Activated CD8-positive, alpha-beta memory T cell treated with anti-CD3 and anti-CD28 coated beads, Interleukin-2, amount 50 U/mL, for 1 hour (primary cell): ENCODE measurements around the gene LYRM9.
"Not testable (repeated sequence)": the region's sequence is repeated elsewhere in the genome, so short reads cannot be mapped to it uniquely, and the experiment has no call there.

Source experiments
- DNase-seq: peaks from one replicate; pipeline ENCODE4 v3.0.0-alpha.2; 2020; ENCODE audit errors: extremely low read depth

LYRM9 gene

GRCh38 chr17:27892866-27893769 is at the start of gene LYRM9:
TSS of gene LYRM9 (minus strand) at chr17:27893365. CDS start at chr17:27882694, 10,671 bp downstream.
- peak; percentile 51 for DNase-seq

- no peak for DNase-seq
Measured at GRCh38 chr17:27940503-27941428, 47.6 kb upstream of the LYRM9 start.

GRCh38 chr17:27939474-27940465 is 46.6 kb upstream of the LYRM9 start:
- no peak for DNase-seq

DNA sequence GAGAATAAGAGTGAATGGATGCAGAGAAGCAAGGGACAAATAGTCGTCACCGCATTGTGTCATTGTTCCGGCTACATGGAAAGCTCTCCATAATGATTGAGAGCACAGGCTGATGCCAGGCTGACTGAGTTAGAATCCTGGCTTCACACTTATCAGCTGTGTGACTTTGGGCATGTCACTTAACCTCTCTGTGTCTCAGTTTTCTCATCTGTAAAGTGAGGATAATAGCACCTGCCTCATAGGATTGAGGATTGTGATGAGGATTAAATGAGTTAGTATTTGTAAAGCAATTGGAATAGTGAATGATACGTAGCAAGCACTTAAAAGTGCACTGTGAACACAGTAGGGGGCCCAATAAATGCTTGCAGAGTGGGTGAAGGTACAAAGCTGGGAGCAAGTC is 45.7 kb upstream of the LYRM9 start:
- DNase-seq = no peak

- DNase-seq = no peak
Measured at GRCh38 chr17:27938241-27938640, 45.1 kb upstream of the LYRM9 start.

- DNase-seq = no peak
Measured at GRCh38 chr17:27937025-27937546, 43.9 kb upstream of the LYRM9 start.

GRCh38 chr17:27930000-27930399 is 36.8 kb upstream of the LYRM9 start:
- DNase-seq = no peak

GRCh38 chr17:27928587-27928986 is 35.4 kb upstream of the LYRM9 start:
- DNase-seq = no peak

- no peak for DNase-seq
Measured at GRCh38 chr17:27927781-27928180, 34.6 kb upstream of the LYRM9 start.

DNA sequence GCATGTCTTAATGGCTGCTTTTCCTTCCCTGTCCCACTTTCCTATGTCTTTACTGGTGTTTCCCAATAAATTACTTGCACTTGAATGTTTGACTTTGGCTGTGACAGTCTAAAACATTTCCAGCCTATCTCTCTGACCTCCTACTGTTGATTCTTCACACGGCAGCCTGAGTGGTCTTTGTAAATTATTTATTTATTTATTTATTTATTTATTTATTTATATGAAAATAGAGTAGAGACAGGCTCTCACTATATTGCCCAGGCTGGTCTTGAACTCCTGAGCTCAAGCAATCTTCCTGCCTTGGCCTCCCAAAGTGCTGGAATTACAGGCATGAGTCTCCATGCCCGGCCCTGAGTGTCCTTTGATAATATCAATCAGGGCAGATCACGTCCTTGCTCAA is 28.4 kb upstream of the LYRM9 start:
- no peak for DNase-seq

DNA sequence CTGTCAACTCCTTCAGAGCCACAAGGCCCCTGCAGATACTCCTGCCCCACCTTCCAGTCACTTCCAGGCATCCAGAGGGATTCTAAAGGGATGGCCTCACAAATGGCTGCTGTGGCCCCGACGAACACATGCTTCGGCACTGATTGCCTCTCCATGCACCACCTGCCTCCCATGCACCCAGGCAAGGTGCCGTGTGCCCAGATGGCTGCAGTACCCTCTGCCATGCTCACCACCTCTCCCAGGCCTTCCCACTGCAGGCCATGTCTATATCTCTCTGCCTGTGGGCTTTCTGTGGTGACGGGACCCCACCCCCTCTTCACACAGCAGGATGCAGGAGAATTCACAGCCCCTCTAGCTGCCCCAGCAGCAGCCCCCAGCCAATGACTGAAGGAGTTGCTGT is 27.9 kb upstream of the LYRM9 start:
- DNase-seq = no peak

DNA sequence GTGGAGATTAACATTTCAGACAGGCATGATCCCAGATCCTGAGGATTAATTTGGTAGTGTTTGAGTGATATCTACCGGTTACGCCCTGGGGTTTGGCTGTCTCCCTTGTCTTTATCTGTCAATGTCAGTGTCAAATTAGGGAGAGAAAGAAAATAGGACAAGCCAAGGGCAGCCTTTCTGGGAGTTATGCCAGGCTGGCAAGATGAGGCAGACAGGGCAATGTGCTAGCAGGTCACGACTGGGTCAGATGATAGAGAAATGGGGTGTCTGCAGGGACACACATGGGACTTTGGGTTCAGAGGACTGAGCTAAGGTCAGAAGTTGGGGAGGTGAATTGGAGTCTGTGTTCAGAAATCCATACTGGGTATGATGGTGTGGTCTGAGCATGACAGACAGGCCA is 27.4 kb upstream of the LYRM9 start:
- DNase-seq = no peak

GRCh38 chr17:27919079-27919478 is 25.9 kb upstream of the LYRM9 start:
- DNase-seq = no peak

DNA sequence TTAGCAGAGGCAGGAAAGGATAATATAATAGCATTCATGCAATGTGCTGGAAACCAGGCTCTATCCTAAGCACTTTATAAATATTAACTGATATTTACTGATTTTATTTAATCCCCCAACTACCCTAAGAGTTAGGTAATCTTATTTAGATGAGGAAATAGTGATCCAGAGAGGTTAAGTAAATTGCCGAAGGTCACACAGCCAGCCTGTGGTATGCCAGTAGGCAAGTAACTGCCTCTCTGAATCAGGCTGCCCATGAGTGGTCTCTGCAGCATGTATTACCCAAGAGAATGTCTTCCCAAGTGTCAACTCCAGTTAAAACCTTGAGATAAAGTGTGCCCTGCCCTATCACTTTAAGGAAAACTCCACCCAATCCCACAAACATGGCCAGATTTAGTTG is 25.3 kb upstream of the LYRM9 start:
- no peak for DNase-seq

GRCh38 chr17:27917000-27917399 is 23.8 kb upstream of the LYRM9 start:
- DNase-seq = no peak

DNA sequence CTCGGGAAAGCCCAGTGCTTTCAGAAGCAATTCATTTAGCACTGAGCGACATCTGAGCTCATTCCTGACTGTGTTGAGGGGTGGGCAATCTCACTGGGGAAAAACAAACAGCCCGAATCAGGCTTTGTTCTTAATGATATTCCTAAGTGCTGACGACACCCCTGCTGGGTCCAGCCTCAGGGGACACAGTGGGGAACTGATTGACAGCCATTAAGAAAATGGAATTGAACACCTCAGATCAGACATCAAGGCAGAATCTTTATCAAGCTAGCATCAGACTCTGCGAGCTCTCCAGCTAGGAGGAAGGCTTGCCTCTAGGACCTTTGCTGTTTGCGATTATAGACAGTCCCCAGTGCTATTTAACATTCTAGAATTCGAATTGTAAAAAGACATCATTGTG is 22.5 kb upstream of the LYRM9 start:
- DNase-seq = no peak

DNA sequence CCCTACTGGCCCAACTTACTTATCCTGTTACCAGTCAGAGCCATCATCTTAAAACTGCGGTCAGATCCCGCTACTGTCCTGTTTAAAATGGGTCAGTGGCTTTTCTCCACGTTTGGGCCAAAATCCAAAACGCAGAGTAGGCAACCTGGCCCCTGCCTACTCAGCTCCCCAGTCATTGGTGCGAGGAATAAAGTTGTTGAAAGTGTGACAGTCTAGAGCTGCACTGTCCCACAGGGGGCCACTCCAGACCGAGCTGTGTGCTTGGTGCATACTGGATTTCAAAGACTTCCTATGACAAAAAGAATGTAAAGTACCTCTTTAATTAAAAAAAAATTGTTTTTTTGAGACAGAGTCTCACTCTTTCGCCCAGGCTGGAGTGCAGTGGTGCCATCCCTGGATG is 21.2 kb upstream of the LYRM9 start:
- no peak for DNase-seq

DNA sequence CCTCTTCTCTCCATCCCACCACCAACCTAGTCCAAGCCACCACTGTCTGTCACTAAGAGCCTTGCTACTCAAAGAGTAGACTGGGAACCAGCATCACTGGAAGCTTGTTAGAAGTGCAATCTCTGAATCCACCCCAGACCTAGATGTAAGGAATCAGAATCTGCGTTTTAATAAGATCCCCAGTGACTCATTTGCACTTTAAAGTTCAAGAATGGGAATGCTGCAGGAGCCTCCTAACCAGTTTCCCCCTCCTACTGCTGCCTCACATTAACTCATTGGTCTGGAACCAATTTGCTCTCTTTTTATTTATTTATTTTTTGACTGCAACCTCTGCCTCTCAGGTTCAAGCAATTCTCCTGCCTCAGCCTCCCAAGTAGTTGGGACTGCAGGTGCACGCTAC is 19.8 kb upstream of the LYRM9 start:
- DNase-seq = no peak

- not testable (repeated sequence) for DNase-seq
Measured at GRCh38 chr17:27912299-27912698, 19.1 kb upstream of the LYRM9 start.

DNA sequence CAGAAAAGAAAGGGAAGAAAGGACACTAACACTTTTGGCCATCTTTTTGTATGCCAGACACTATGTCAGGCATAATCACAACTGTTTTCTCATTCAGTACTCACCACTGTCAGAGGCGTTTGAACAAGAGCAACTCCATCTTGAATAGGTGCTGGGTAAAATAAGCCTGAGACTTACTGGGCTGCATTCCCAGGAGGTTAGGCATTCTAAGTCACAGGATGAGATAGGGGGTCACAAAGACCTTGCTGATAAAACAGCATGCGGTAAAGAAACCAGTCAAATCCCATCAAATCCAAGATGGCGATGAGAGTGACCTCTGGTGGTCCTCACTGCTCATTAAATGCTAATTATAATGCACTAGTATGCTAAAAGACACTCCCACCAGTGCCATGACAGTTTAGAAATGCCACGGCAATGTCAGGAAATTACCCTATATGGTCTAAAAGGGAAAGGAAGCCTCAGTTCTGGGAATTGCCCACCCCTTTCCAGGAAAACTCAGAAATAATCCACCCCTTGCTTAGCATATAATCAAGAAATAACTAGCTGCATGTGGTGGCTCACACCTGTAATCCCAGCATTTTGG is 14.9 kb upstream of the LYRM9 start:
- no peak for DNase-seq

DNA sequence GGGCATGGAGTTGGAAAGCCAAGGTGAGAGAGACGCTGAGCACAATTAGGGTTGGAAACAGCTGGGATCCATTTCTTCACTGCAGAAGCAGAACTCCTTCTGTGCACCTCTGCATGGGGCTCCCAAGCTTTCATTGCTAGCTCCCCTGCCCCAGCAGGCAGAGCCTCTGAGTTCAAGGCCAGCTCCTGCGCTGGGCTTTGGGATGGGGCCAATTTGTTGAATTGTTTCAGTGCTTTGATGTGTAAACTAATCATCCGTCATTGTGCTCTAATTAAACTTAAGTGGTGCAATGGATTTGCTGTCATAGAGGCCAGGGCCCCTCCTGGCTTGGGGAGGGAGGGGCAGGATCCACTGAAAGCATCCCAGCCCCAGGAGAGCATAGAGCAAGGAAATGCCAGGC is 13.5 kb upstream of the LYRM9 start:
- no peak for DNase-seq
